ENCODE results near the gene C3orf22.

Gene C3orf22

GRCh38 chr3:126533506-126533905, 25.2 kb downstream of the C3orf22 start:
- Histone ChIP-seq H3K4me3 (ENCODE audit: low read depth, low read length) (no peak overlapping the region), H3K9me3 (ENCODE audit: control insufficient read depth, insufficient read depth, low read depth, low read length) (no peaks in the 10 kb centered on the region), H3K4me1 (ENCODE audit: control insufficient read depth, insufficient read depth, low read length) (no peaks in the 10 kb centered on the region), H3K36me3 (ENCODE audit: control insufficient read depth in 2 of 2, insufficient read depth in 1 of 2, low read length in 2 of 2) (no peaks in the 10 kb centered on the region), H3K27ac (ENCODE audit: extremely low read depth, low read depth, low read length) (no peak overlapping the region)
- ChIA-PET POLR2A (no interaction called here), CTCF (interaction anchor here (1.2 kb wide), 1 partner anchor 10 kb away, joined by 3 read pairs; no protein-coding TSS in a partner anchor)
- TF ChIP-seq ZNF510 (tag by site-specific recombination; IDR thresholded peaks at IDR 0.05; ENCODE audit: insufficient replicate concordance) (no peak), ZBTB6 (tag by site-specific recombination; IDR thresholded peaks at IDR 0.05) (no peak), ZSCAN16 (tag by site-specific recombination; IDR thresholded peaks at IDR 0.05) (no peak), KLF1 (tag by site-specific recombination; IDR thresholded peaks at IDR 0.05) (no peak), ZNF488 (tag by site-specific recombination; IDR thresholded peaks at IDR 0.05) (no peak), ZNF175 (tag by site-specific recombination; IDR thresholded peaks at IDR 0.05) (no peak), ZNF302 (tag by site-specific recombination; IDR thresholded peaks at IDR 0.05; ENCODE audit: low read depth) (no peak), ZNF600 (tag by site-specific recombination; IDR thresholded peaks at IDR 0.05) (no peak), ZNF19 (tag by site-specific recombination; IDR thresholded peaks at IDR 0.05; ENCODE audit: low read depth) (no peak), ZFP37 (tag by site-specific recombination; IDR thresholded peaks at IDR 0.05) (no peak), ZNF792 (tag by site-specific recombination; IDR thresholded peaks at IDR 0.05) (no peak), ZNF211 (tag by site-specific recombination; IDR thresholded peaks at IDR 0.05; ENCODE audit: low read depth) (no peak), TRIM28 (IDR thresholded peaks at IDR 0.05; ENCODE audit: borderline replicate concordance, low read length) (no peak), ZNF37A (tag by site-specific recombination; IDR thresholded peaks at IDR 0.05) (no peak), SCRT1 (tag by site-specific recombination; IDR thresholded peaks at IDR 0.05; ENCODE audit: borderline replicate concordance) (no peak), ZNF157 (tag by site-specific recombination; IDR thresholded peaks at IDR 0.05) (no peak), EGR2 (tag by site-specific recombination; IDR thresholded peaks at IDR 0.05; ENCODE audit: low read depth) (no peak)

- Histone ChIP-seq H3K9me3 (ENCODE audit: control insufficient read depth, insufficient read depth, low read depth, low read length) (no peaks in the 10 kb centered on the region), H3K36me3 (ENCODE audit: control insufficient read depth in 2 of 2, insufficient read depth in 1 of 2, low read length in 2 of 2) (no peaks in the 10 kb centered on the region), H3K27ac (ENCODE audit: extremely low read depth, low read depth, low read length) (no peak overlapping the region), H3K4me3 (ENCODE audit: low read depth, low read length) (no peak overlapping the region), H3K4me1 (ENCODE audit: control insufficient read depth, insufficient read depth, low read length) (no peaks in the 10 kb centered on the region)
- TF ChIP-seq RBAK (tag by site-specific recombination; IDR thresholded peaks at IDR 0.05) (no peak), BCL11B (tag by site-specific recombination; IDR thresholded peaks at IDR 0.05; ENCODE audit: low read depth) (no peak), TCF7L2 (IDR thresholded peaks at IDR 0.05; ENCODE audit: borderline replicate concordance, low read depth, low read length) (no peak), ZNF639 (tag by site-specific recombination; IDR thresholded peaks at IDR 0.05) (no peak), ZNF596 (tag by site-specific recombination; IDR thresholded peaks at IDR 0.05) (no peak)
- POLR2A ChIA-PET, result no interaction called here
- CTCF ChIA-PET, result interaction anchor here (0.5 kb wide), 1 partner anchor 95 kb away, joined by 3 read pairs; no protein-coding TSS in a partner anchor
These were observed 27.7 kb downstream of the C3orf22 start for GRCh38 chr3:126531051-126531330.
